Activated CD4-positive, CD25-positive, alpha-beta regulatory T cell (primary cell): ENCODE results near the gene MTA3.

ENCODE experiments used
- DNase-seq, 4 experiments: peaks; one replicate each; lab custom pipeline; 2025; lab: John Stamatoyannopoulos, UW

MTA3 gene

GRCh38 chr2:42787424-42787787 is 219.0 kb downstream of the MTA3 start:
- DNase-seq: no peak

GRCh38 chr2:42787788-42788477 is 219.5 kb downstream of the MTA3 start:
- no peak for DNase-seq

GRCh38 chr2:42788478-42788793 is 220.0 kb downstream of the MTA3 start:
- no peak for DNase-seq

- DNase-seq: no peak
Measured at GRCh38 chr2:42788882-42789281, 220.4 kb downstream of the MTA3 start.

GRCh38 chr2:42789751-42790150 is 221.3 kb downstream of the MTA3 start:
- DNase-seq: no peak

- DNase-seq: no peak
Measured at GRCh38 chr2:42791606-42792005, 223.2 kb downstream of the MTA3 start.

GRCh38 chr2:42792087-42792582 is 223.7 kb downstream of the MTA3 start:
- DNase-seq: peak in 1 of 4 experiments; percentile 11

GRCh38 chr2:42792583-42793333 is 224.3 kb downstream of the MTA3 start, which contains the start of gene HAAO:
Gene HAAO, minus strand, starts transcription at chr2:42792583. Its CDS starts 47 bp downstream, at chr2:42792536.
- DNase-seq: no peak

GRCh38 chr2:42793334-42794270 is 225.2 kb downstream of the MTA3 start:
- no peak for DNase-seq

- no peak for DNase-seq
Measured at GRCh38 chr2:42794271-42795046, 226.0 kb downstream of the MTA3 start.

GRCh38 chr2:42795275-42795674 is 226.8 kb downstream of the MTA3 start:
- no peak for DNase-seq

GRCh38 chr2:42795841-42796301 is 227.4 kb downstream of the MTA3 start:
- DNase-seq: no peak

- DNase-seq: no peak
Measured at GRCh38 chr2:42796427-42797248, 228.2 kb downstream of the MTA3 start.

GRCh38 chr2:42797281-42797680 is 228.8 kb downstream of the MTA3 start:
- DNase-seq: no peak

- no peak for DNase-seq
Measured at GRCh38 chr2:42799881-42800280, 231.4 kb downstream of the MTA3 start.

GRCh38 chr2:42800461-42800962 is 232.1 kb downstream of the MTA3 start:
- DNase-seq: no peak

GRCh38 chr2:42800981-42801380 is 232.5 kb downstream of the MTA3 start:
- no peak for DNase-seq

GRCh38 chr2:42801381-42801780 is 232.9 kb downstream of the MTA3 start:
- no peak for DNase-seq

- no peak for DNase-seq
Measured at GRCh38 chr2:42802150-42802549, 233.7 kb downstream of the MTA3 start.

GRCh38 chr2:42804338-42804737 is 235.9 kb downstream of the MTA3 start:
- no peak for DNase-seq
